C4-2B (cell line): ENCODE data around the gene NELL1.

Source experiments
- ZFX ChIP-seq: fragments of 450-650 bp; IDR thresholded peaks from 2 replicates; pipeline ENCODE4 v1.6.1; 2017
- TF ChIP-seq, protein P1 (sequence below): fragments of 450-650 bp; conservative IDR thresholded peaks from 2 replicates; pipeline ENCODE4 v1.5.1; 2017; ENCODE audit warnings: mild to moderate bottlenecking

GRCh38 chr11:20973940-20974559 is 304.7 kb downstream of the NELL1 start:
- TF ChIP-seq, protein P1, sequence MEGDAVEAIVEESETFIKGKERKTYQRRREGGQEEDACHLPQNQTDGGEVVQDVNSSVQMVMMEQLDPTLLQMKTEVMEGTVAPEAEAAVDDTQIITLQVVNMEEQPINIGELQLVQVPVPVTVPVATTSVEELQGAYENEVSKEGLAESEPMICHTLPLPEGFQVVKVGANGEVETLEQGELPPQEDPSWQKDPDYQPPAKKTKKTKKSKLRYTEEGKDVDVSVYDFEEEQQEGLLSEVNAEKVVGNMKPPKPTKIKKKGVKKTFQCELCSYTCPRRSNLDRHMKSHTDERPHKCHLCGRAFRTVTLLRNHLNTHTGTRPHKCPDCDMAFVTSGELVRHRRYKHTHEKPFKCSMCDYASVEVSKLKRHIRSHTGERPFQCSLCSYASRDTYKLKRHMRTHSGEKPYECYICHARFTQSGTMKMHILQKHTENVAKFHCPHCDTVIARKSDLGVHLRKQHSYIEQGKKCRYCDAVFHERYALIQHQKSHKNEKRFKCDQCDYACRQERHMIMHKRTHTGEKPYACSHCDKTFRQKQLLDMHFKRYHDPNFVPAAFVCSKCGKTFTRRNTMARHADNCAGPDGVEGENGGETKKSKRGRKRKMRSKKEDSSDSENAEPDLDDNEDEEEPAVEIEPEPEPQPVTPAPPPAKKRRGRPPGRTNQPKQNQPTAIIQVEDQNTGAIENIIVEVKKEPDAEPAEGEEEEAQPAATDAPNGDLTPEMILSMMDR, result no peak
- no peak for TF ChIP-seq ZFX
